HEK293 (cell line): ENCODE results near the gene ACSS1.

Experiments
- GLI4 ChIP-seq: fragments of 450-650 bp; formaldehyde crosslinking; IDR thresholded peaks from 2 replicates; pipeline ENCODE4 v1.5.1; 2016; ENCODE audit warnings: missing biosample characterization, missing genetic modification characterization
- ZNF354C ChIP-seq: fragments of 450-650 bp; formaldehyde crosslinking; IDR thresholded peaks from 2 replicates; pipeline ENCODE4 v1.5.1; 2016; ENCODE audit warnings: missing biosample characterization, missing genetic modification characterization, low read depth, borderline replicate concordance
- ZNF664 ChIP-seq: fragments of 450-650 bp; formaldehyde crosslinking; IDR thresholded peaks from 2 replicates; pipeline ENCODE4 v1.5.1; 2016; ENCODE audit warnings: missing biosample characterization, missing genetic modification characterization
- ZNF707 ChIP-seq: fragments of 450-650 bp; formaldehyde crosslinking; IDR thresholded peaks from 2 replicates; pipeline ENCODE4 v1.5.1; 2016; ENCODE audit warnings: missing biosample characterization, missing genetic modification characterization

GRCh38 chr20:25040438-25040831 lies 17.5 kb downstream of the ACSS1 start:
- TF ChIP-seq ZNF664 (tag by site-specific recombination) (no peak), GLI4 (no peak), ZNF354C (tag by site-specific recombination) (no peak), ZNF707 (tag by site-specific recombination) (no peak)
